GM18520 (cell line): ENCODE results near the gene DDAH1.
A peak's percentile ranks its signal among the peaks of the same experiment; 100 is the strongest.
"Not testable (repeated sequence)": the region's sequence is repeated elsewhere in the genome, so short reads cannot be mapped to it uniquely, and the experiment has no call there.

Source experiments
- ATAC-seq: cut with Tn5 transposase; IDR thresholded peaks from one replicate; pipeline ENCODE4 v1.9.1; 2021; ENCODE audit not compliant: unreplicated experiment

DDAH1 gene

GRCh38 chr1:85465099-85465785, at the start of gene DDAH1:
Gene DDAH1 (minus strand): TSS chr1:85465159. CDS start chr1:85465045, 114 bp downstream.
- ATAC-seq = peak; percentile 27

DNA sequence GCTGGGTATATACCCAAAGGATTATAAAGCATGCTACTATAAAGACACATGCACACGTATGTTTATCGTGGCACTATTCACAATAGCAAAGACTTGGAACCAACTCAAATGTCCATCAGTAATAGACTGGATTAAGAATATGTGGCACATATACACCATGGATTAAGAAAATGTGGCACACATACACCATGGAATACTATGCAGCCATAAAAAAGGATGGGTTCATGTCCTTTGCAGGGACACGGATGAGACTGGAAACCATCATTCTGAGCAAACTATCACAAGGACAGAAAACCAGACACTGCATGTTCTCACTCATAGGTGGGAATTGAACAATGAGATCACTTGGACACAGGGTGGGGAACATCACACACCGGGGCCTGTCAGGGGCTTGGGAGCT, 49.0 kb upstream of the DDAH1 start:
- not testable (repeated sequence) for ATAC-seq

DNA sequence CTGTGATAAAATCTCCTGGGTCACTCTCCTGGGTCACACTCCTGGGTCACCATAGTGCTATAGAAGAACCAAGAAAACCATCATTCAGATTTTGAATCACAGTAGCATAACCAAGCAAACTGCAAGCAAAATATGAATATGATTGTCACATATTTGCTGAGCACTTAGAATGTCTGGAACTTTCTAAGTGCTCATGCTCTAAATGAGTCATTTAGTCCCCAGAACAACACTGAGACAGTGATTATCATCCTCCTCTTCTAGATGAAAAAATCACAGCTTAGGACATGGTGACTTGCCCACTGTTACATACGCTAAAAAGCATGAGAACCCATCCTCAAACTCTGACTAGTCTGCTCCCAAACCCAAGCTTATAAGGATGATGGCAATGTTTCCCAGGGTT, 39.5 kb upstream of the DDAH1 start:
- no peak for ATAC-seq

- no peak for ATAC-seq
These were observed 37.7 kb upstream of the DDAH1 start for GRCh38 chr1:85502625-85503083.

DNA sequence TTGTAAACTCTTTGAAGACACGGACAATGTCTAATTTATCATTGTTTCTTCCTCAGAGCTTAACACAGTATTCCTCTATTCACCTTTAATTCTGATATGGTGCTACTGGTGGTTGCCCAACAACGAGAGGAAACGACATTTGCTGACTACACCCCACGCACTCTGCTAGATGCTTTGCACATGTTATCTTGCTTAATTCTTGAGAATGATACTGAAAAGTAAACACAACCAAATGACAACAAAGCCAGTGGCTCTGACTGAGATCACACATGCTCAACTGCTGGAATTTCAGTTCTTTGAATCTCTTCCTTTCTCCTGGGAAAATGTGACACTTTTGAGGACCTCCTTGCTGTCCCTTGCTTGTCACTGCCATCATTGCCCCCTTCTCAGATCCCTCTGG, 37.2 kb upstream of the DDAH1 start:
- ATAC-seq = no peak

- no peak for ATAC-seq
These were observed 36.5 kb upstream of the DDAH1 start for GRCh38 chr1:85501355-85501898.

- no peak for ATAC-seq
These were observed 32.1 kb upstream of the DDAH1 start for GRCh38 chr1:85496941-85497582.

- no peak for ATAC-seq
These were observed 30.6 kb upstream of the DDAH1 start for GRCh38 chr1:85495556-85495955.

GRCh38 chr1:85494904-85495266, 29.9 kb upstream of the DDAH1 start:
- no peak for ATAC-seq

GRCh38 chr1:85494074-85494903, 29.3 kb upstream of the DDAH1 start:
- ATAC-seq = peak; percentile 79

DNA sequence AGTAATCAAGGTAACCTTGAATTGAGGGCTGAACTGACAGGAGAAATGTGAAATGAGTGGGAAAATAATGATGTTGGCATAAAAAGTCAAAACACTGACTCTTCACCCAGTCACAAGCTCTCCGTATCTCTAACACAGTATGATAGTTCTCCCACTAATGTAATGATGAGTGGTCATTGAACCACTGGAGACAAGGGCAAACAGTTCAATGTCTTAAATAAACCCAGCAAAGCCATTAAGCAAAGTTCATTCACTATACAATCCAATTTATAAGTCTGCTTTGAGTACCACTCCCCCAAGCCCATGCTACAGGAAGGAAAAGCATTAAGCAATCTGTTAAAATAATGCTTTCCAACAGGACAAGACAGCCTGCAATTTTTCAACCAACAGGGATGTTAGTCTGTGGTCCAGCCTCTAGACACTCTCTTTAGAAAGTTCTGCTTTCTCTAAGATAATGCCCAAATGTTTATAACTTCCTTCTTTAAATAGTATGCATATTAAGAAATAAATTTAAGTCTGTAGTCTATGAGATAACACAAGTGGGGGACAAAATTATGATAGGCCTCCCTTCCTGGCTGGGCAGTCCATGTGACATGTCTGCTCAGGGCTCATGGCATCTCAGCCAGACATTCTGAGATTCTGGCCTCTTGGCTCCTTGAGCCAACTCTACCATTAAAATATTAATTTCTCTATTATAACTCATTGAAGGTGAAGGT, 25.5 kb upstream of the DDAH1 start:
- ATAC-seq = no peak

- no peak for ATAC-seq
These were observed 23.2 kb upstream of the DDAH1 start for GRCh38 chr1:85488126-85488525.

GRCh38 chr1:85485516-85485915, 20.6 kb upstream of the DDAH1 start:
- ATAC-seq = no peak

DNA sequence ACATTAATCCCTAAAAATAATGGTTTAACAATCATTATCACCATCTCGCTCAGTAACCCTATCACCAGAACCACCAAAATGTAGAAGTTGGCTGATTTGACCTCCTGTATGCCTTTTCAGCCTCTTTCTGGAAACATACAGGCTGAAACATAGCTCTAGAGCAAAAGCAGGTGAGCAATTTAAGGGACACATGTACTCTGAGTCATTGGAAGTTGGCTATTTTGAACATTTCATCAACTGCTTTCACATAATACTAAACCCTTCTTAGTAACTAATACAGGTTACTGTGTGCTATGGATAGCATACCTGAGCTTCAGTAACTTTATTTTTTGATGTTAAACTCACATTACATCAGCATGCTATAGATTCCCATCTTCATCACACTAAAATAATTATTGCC, 19.8 kb upstream of the DDAH1 start:
- ATAC-seq = no peak

DNA sequence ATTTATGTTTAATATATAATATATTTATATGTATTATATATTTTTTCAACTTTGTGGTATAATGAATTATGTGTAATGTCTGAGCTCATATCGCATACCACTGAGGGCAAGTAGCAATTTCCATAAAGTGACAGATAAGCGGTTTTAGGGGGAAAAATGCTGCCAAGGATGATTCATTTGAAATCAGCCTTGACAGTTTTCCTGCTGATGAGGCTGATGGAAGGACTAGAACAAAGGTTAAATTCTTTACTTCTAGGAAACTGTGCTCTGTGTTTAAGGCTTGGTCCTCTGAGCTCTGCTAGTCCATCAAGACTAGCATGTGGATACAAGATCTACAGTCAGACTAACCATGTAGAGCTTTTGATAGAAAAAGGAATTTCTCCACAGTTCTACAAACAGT, 19.3 kb upstream of the DDAH1 start:
- ATAC-seq = no peak

DNA sequence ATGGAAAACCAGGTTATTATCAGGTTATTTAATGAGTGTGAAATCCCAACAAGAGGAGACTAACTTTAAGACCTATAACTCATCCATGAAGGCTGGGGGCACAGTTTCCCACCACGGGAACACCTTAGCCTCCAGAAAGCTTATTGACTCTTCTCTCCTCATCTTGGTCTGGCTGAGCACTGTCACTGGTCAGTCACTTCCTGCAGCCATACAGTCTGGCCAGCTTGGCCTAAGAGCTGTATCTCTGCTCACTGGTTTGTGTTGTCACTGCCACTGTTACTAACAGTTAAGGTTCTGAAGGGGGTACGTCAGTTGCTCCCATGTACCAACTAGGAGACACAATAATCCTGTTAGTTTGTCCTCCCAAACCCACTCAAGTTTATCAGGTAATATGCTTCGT, 16.7 kb upstream of the DDAH1 start:
- ATAC-seq = no peak

GRCh38 chr1:85480566-85480965, 15.6 kb upstream of the DDAH1 start:
- ATAC-seq = no peak

- no peak for ATAC-seq
These were observed 14.5 kb upstream of the DDAH1 start for GRCh38 chr1:85479491-85479890.

- ATAC-seq = no peak
These were observed 13.4 kb upstream of the DDAH1 start for GRCh38 chr1:85478366-85478765.

- no peak for ATAC-seq
These were observed 10.1 kb upstream of the DDAH1 start for GRCh38 chr1:85475055-85475454.

GRCh38 chr1:85473390-85473789, 8.4 kb upstream of the DDAH1 start:
- no peak for ATAC-seq
